H1 (cell line): ENCODE results near the gene ZNF536. TPM values are rescaled to one million over a fixed set of nuclear protein-coding genes. Genes with fewer than 3 reads are reported as not detected.

ENCODE experiments used
- CTCF ChIA-PET: fragments of 300-600 bp; sonication (Branson Sonifier 250); formaldehyde crosslinking; loops from one replicate; lab custom pipeline; 2021; ENCODE audit not compliant: partially characterized antibody; lab: Charles Lee
- POLR2A ChIA-PET: fragments of 300-600 bp; sonication (Branson Sonifier 250); formaldehyde crosslinking; loops from one replicate; lab custom pipeline; 2021; ENCODE audit warnings: inconsistent platforms; ENCODE audit not compliant: partially characterized antibody; lab: Charles Lee
- DNase-seq, 2 experiments: peaks; one replicate each; pipeline versions ENCODE4 v3.0.0 to v3.0.0-alpha.2; 2010 to 2022; ENCODE audit warnings: low spot score in 2 of 2, low read depth in 1 of 2, mixed read lengths in 1 of 2
- FAIRE-seq: peaks from 2 replicates; lab custom pipeline; 2011; peaks lifted over from hg19 to GRCh38; lab: Jason Lieb, UNC
- H2AFZ ChIP-seq: 2 replicates; pipeline ENCODE4 v1.8.1; 2012; ENCODE audit warnings: low read length, inconsistent platforms
- H2AK5ac ChIP-seq: 2 replicates; pipeline ENCODE4 v1.6.1; 2013; ENCODE audit warnings: low read depth, low read length
- H2BK120ac ChIP-seq: replicated peaks from 2 replicates; pipeline ENCODE3; 2013; ENCODE audit warnings: low read depth, low read length, inconsistent platforms
- H2BK12ac ChIP-seq: 2 replicates; pipeline ENCODE4 v1.6.1; 2013; ENCODE audit warnings: low read depth, low read length
- H2BK15ac ChIP-seq: 2 replicates; pipeline ENCODE4 v1.6.1; 2013; ENCODE audit warnings: low read length
- H2BK20ac ChIP-seq: 2 replicates; pipeline ENCODE4 v1.6.1; 2013; ENCODE audit warnings: low read length
- H2BK5ac ChIP-seq: 2 replicates; pipeline ENCODE4 v1.6.1; 2013; ENCODE audit warnings: low read depth, low read length
- H3K14ac ChIP-seq: 2 replicates; pipeline ENCODE4 v1.6.1; 2013; ENCODE audit warnings: inconsistent platforms; ENCODE audit not compliant: insufficient read length
- H3K18ac ChIP-seq: 2 replicates; pipeline ENCODE4 v1.6.1; 2013; ENCODE audit warnings: low read length; ENCODE audit errors: extremely low read depth
- H3K23ac ChIP-seq: 2 replicates; pipeline ENCODE4 v1.6.1; 2013; ENCODE audit warnings: inconsistent platforms; ENCODE audit not compliant: insufficient read length
- H3K23me2 ChIP-seq: 2 replicates; pipeline ENCODE4 v1.6.1; 2013; ENCODE audit warnings: low read depth, low read length
- H3K27ac ChIP-seq: 2 replicates; pipeline ENCODE4 v1.6.1; 2011; ENCODE audit warnings: low read depth, low read length, inconsistent platforms
- H3K27me3 ChIP-seq, 4 experiments: replicated peaks in 1 of 4; 1 replicate in 1 of 4; 2 replicates in 3 of 4; pipeline versions ENCODE4 v1.6.1 to v1.8.1; 2011 to 2013; ENCODE audit warnings: low read length in 3 of 4, mild to moderate bottlenecking in 3 of 4, inconsistent platforms in 2 of 4, mixed read lengths in 2 of 4, moderate library complexity in 1 of 4; ENCODE audit not compliant: control insufficient read depth in 3 of 4, insufficient read depth in 3 of 4; ENCODE audit errors: extremely low read depth in 1 of 4
- H3K36me3 ChIP-seq, 4 experiments: 2 replicates each; pipeline versions ENCODE4 v1.6.1 to v1.8.1; 2011 to 2013; ENCODE audit warnings: mild to moderate bottlenecking in 4 of 4, low read length in 3 of 4, moderate library complexity in 2 of 4, control low read depth in 1 of 4, inconsistent platforms in 1 of 4; ENCODE audit not compliant: insufficient read depth in 4 of 4, control insufficient read depth in 2 of 4
- H3K4ac ChIP-seq: replicated peaks from 2 replicates; pipeline ENCODE3; 2013; ENCODE audit warnings: low read length, low read depth, mixed read lengths, inconsistent platforms; ENCODE audit not compliant: insufficient read length
- H3K4me1 ChIP-seq, 4 experiments: replicated peaks in 1 of 4; 1 replicate in 1 of 4; 2 replicates in 3 of 4; pipeline versions ENCODE4 v1.6.1 to v1.8.1; 2011 to 2013; ENCODE audit warnings: low read length in 3 of 4, inconsistent platforms in 2 of 4, mixed read lengths in 1 of 4; ENCODE audit not compliant: insufficient read depth in 4 of 4, control insufficient read depth in 3 of 4
- H3K4me2 ChIP-seq, 2 experiments: 2 replicates each; pipeline versions ENCODE4 v1.6.1 to v1.8.1; 2011 to 2013; ENCODE audit warnings: low read depth in 2 of 2, low read length in 2 of 2, control low read depth in 1 of 2, inconsistent platforms in 1 of 2, mild to moderate bottlenecking in 1 of 2; ENCODE audit not compliant: insufficient read depth in 1 of 2
- H3K4me3 ChIP-seq, 4 experiments: fragments of 200-600, 300-600 bp in 1 of 4; sonication (generic), shearing (Covaris generic), sonication (Bioruptor Twin) in 1 of 4; 2 replicates each; pipeline versions ENCODE4 v1.5.1 to v1.8.1; 2011 to 2016; ENCODE audit warnings: low read length in 4 of 4, low read depth in 3 of 4, control low read depth in 2 of 4, inconsistent platforms in 2 of 4, mild to moderate bottlenecking in 2 of 4, mixed read lengths in 1 of 4, moderate library complexity in 1 of 4; ENCODE audit not compliant: insufficient read depth in 2 of 4; ENCODE audit errors: extremely low read depth in 1 of 4
- H3K56ac ChIP-seq: replicated peaks from 2 replicates; pipeline ENCODE3; 2013; ENCODE audit warnings: low read depth, mild to moderate bottlenecking, mixed read lengths, low read length, inconsistent platforms; ENCODE audit not compliant: insufficient read length
- H3K79me1 ChIP-seq: 2 replicates; pipeline ENCODE4 v1.6.1; 2013; ENCODE audit warnings: low read depth, low read length, control low read depth
- H3K79me2 ChIP-seq, 2 experiments: 2 replicates each; pipeline versions ENCODE4 v1.6.1 to v1.8.1; 2012 to 2013; ENCODE audit warnings: low read length in 2 of 2, mild to moderate bottlenecking in 2 of 2, inconsistent platforms in 1 of 2; ENCODE audit not compliant: insufficient read depth in 2 of 2, control insufficient read depth in 1 of 2
- H3K9ac ChIP-seq, 4 experiments: replicated peaks in 1 of 4; 1 replicate in 1 of 4; 2 replicates in 3 of 4; pipeline versions ENCODE4 v1.6.1 to v1.8.1; 2011 to 2013; ENCODE audit warnings: low read depth in 3 of 4, low read length in 3 of 4, control low read depth in 2 of 4, mild to moderate bottlenecking in 2 of 4, moderate library complexity in 2 of 4, inconsistent platforms in 1 of 4; ENCODE audit errors: extremely low read depth in 1 of 4
- H3K9me3 ChIP-seq, 2 experiments: 2 replicates each; pipeline versions ENCODE4 v1.6.1 to v1.8.1; 2012 to 2013; ENCODE audit warnings: mild to moderate bottlenecking in 2 of 2, moderate library complexity in 2 of 2, control low read depth in 1 of 2, inconsistent platforms in 1 of 2, low read depth in 1 of 2, low read length in 1 of 2, mixed read lengths in 1 of 2; ENCODE audit not compliant: insufficient read depth in 2 of 2
- H4K20me1 ChIP-seq, 2 experiments: replicated peaks in 1 of 2; 2 replicates each; pipeline versions ENCODE3 to v1.8.1; 2011 to 2013; ENCODE audit warnings: inconsistent platforms in 2 of 2, low read length in 2 of 2, mild to moderate bottlenecking in 1 of 2; ENCODE audit not compliant: insufficient read depth in 2 of 2, control insufficient read depth in 1 of 2
- H4K5ac ChIP-seq: 2 replicates; pipeline ENCODE4 v1.6.1; 2013; ENCODE audit warnings: low read length, low read depth, mixed read lengths, inconsistent platforms; ENCODE audit not compliant: insufficient read length
- H4K8ac ChIP-seq: 2 replicates; pipeline ENCODE4 v1.8.0; 2013; ENCODE audit warnings: mild to moderate bottlenecking, moderate library complexity, low read length, inconsistent platforms; ENCODE audit not compliant: insufficient read depth; ENCODE audit errors: extremely low read depth
- H4K91ac ChIP-seq: replicated peaks from 2 replicates; pipeline ENCODE3; 2013; ENCODE audit warnings: low read length, mixed read lengths, inconsistent platforms; ENCODE audit not compliant: insufficient read length
- CEBPB ChIP-seq: IDR thresholded peaks from 2 replicates; pipeline ENCODE4 v1.6.1; 2012; ENCODE audit warnings: low read depth, low read length
- HDAC6 ChIP-seq: IDR thresholded peaks from one replicate; pipeline ENCODE4 v1.7.1; 2012; ENCODE audit warnings: low read depth, mild to moderate bottlenecking, inconsistent platforms, low read length, moderate library complexity
- JUN ChIP-seq: IDR thresholded peaks from 2 replicates; pipeline ENCODE4 v1.6.1; 2011; ENCODE audit warnings: low read depth, mild to moderate bottlenecking, improper control_type of control experiment, low read length
- KDM5A ChIP-seq: fragments of 200-600 bp; IDR thresholded peaks from 2 replicates; pipeline ENCODE4 v1.7.1; 2012; ENCODE audit warnings: mild to moderate bottlenecking, low read length, inconsistent platforms, mixed read lengths
- RFX5 ChIP-seq: IDR thresholded peaks from 2 replicates; pipeline ENCODE4 v1.6.1; 2011; ENCODE audit warnings: low read depth, low read length, improper control_type of control experiment, borderline replicate concordance
- SIRT6 ChIP-seq: IDR thresholded peaks from one replicate; pipeline ENCODE4 v1.7.1; 2012; ENCODE audit warnings: low read length, inconsistent platforms
- USF2 ChIP-seq: IDR thresholded peaks from 2 replicates; pipeline ENCODE4 v1.6.1; 2011; ENCODE audit warnings: low read length, improper control_type of control experiment
- WGBS, 2 experiments: shearing (Covaris generic) in 1 of 2; methylation state at CpG; one replicate each; pipeline versions ENCODE4 v1.1.6 to v1.1.7; 2013 to 2015; ENCODE audit warnings: low lambda C conversion rate in 2 of 2, mixed read lengths in 2 of 2, inconsistent platforms in 1 of 2, low coverage in 1 of 2, missing lambda C conversion rate in 1 of 2; ENCODE audit not compliant: insufficient replicate concordance in 2 of 2, insufficient coverage in 1 of 2, insufficient read length in 1 of 2; ENCODE audit errors: extremely low coverage in 1 of 2, missing lambda C conversion rate in 1 of 2; 5-methylcytosine and 5-hydroxymethylcytosine counted together
- polyA plus RNA-seq, 7 experiments: library from polyadenylated mRNA; depleted of rRNA in 3 of 7; stranded (reverse) in 5 of 7; unstranded in 2 of 7; fragments of >200 nt in 5 of 7; fragments of 200-250 nt in 2 of 7; gene quantifications; 1 replicate in 5 of 7; 2 replicates in 1 of 7; 4 replicates in 1 of 7; pipeline versions ENCODE4 v1.2.1 to v1.2.3, GENCODE V29; 2011 to 2013; ENCODE audit warnings: missing spikeins in 2 of 7, mixed read lengths in 2 of 7
- total RNA-seq: library from RNA; stranded (reverse); fragmentation: NEBNext Ultra II Directional; extraction: Animal tissue kit (Norgen Biotek cat#: 25700); gene quantifications from 2 replicates; pipeline ENCODE4 v1.2.1, GENCODE V29; 2021

The ZNF536 gene
- total and polyA plus RNA-seq, 2 of the 8 experiments (the other 6 are each of a cell fraction or from before 2014, with no cell fraction given): 0.09 to 0.11 TPM

GRCh38 chr19:30536975-30537374 is 164.8 kb downstream of the ZNF536 start:
- ChIA-PET CTCF (no interaction called here), POLR2A (no interaction called here)
- H2AK5ac ChIP-seq: no peak overlapping the region
- H3K79me1 ChIP-seq: no peaks in the 10 kb centered on the region
- H2BK15ac ChIP-seq: no peak overlapping the region; the same call in 1 of the 2 replicates
- H3K27me3 ChIP-seq: no peaks in the 10 kb centered on the region
- no peak overlapping the region for H2BK12ac ChIP-seq
- H3K23ac ChIP-seq: no peak overlapping the region
- H3K14ac ChIP-seq: no peak overlapping the region
- H3K27ac ChIP-seq: no peak overlapping the region
- H3K23me2 ChIP-seq: no peaks in the 10 kb centered on the region
- H3K4me1 ChIP-seq: no peaks in the 10 kb centered on the region; a peak in 1 of 7 replicates
- H3K4me2 ChIP-seq: no peak overlapping the region
- no peaks in the 10 kb centered on the region for H3K79me2 ChIP-seq
- no peak overlapping the region for H4K91ac ChIP-seq
- 0 out of 2 replicates have a peak overlapping the region, but pooled peaks have one; percentile 40 for H2BK5ac ChIP-seq
- H3K9me3 ChIP-seq: no peaks in the 10 kb centered on the region; a peak in 1 of 4 replicates
- H4K5ac ChIP-seq: no peak overlapping the region
- H3K18ac ChIP-seq: no peak overlapping the region
- no peak for FAIRE-seq
- no peak overlapping the region for H3K56ac ChIP-seq
- no peak overlapping the region for H4K8ac ChIP-seq
- H2AFZ ChIP-seq: no peak overlapping the region
- DNase-seq: no peak
- no peaks in the 10 kb centered on the region for H4K20me1 ChIP-seq
- no peak overlapping the region for H2BK20ac ChIP-seq
- H3K36me3 ChIP-seq: no peaks in the 10 kb centered on the region
- WGBS, 2 experiments: 84% methylated on average over 7 of the region's 7 CpGs; no CpG with 5 or more reads in 1 of the 2 experiments
- no peak overlapping the region for H3K9ac ChIP-seq
- H3K4me3 ChIP-seq: no peak overlapping the region
- H2BK120ac ChIP-seq: no peak overlapping the region
- H3K4ac ChIP-seq: no peak overlapping the region
- TF ChIP-seq JUN: no peak
- no peak for TF ChIP-seq RFX5
- no peak for TF ChIP-seq SIRT6
- no peak for TF ChIP-seq USF2
- TF ChIP-seq CEBPB: no peak
- TF ChIP-seq KDM5A: no peak
- no peak for TF ChIP-seq HDAC6
